Hippocampal formation (tissue), 2 donors: ENCODE data around the gene CRYL1.

ENCODE experiments used
- DNase-seq, 2 donors: peaks; one replicate each; lab custom pipeline; 2025; lab: John Stamatoyannopoulos, UW

CRYL1 gene, protein sequence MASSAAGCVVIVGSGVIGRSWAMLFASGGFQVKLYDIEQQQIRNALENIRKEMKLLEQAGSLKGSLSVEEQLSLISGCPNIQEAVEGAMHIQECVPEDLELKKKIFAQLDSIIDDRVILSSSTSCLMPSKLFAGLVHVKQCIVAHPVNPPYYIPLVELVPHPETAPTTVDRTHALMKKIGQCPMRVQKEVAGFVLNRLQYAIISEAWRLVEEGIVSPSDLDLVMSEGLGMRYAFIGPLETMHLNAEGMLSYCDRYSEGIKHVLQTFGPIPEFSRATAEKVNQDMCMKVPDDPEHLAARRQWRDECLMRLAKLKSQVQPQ

DNA sequence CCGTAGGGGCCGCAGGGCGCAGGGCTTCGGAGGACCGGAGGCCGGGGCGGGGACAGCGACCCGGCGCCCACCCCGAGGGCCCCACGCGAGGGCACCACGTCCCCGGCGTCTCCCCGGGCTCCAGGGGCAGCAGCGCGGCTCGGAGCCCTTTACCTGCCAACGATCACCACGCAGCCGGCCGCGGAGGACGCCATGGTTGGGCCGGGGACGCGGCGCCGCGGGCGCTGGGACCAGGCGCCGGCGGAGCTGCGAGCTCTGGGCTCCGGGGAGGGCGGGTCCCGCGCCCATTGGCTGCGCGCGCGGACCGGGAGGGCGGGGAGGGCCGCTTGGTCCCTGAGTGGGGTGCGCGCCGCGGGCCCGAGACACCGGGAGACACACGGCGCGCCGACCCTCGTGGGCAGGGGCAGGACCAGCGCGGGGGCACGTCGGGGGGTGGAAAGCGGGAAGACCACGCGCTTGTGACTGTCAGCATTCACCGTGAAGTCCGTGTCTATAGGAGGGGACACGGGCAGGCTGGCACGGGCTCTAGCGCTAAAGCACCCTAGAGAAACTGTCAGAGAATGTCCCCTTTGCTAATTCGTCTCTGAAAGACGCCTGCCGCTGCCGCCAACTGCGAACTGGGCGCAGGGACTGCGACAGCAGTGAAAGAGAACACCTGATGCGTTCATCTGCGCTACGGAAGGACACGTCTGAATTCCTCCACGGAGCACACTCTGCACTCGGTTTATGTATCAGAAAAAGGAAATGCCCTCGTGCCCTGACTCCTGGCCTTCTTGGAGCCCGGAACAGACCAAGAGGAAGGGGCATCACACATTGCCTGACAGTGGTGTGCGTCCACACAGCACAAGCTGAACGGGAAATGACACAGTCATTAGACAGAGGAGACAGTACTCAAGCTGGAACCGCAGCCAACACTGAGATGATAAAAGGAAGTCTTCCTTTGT, at the start of gene CRYL1:
CRYL1 (minus strand) TSS at position 257 of the 944 bp plus-strand sequence; CDS start at position 194, 63 bp downstream.
- DNase-seq, result peak; percentile 77 to 85

DNA sequence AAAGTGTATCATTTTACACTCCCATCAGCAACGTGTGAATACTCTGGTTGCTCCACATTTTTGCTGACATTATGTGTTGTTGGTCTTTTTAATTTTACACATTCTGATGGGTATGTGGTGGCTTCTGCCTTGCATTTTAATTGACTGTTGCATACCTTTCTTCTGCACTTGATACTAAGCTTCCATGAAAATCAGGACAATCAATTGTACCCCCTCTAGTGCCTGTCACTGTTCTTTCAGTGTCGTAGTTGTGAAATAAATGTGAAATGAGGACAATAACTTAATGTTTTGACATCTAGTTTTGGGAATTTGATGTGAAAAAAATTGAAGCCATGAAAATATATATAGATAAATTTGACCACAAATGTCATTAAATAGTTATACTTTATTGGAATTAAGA, 48.0 kb upstream of the CRYL1 start:
- DNase-seq, result no peak

DNA sequence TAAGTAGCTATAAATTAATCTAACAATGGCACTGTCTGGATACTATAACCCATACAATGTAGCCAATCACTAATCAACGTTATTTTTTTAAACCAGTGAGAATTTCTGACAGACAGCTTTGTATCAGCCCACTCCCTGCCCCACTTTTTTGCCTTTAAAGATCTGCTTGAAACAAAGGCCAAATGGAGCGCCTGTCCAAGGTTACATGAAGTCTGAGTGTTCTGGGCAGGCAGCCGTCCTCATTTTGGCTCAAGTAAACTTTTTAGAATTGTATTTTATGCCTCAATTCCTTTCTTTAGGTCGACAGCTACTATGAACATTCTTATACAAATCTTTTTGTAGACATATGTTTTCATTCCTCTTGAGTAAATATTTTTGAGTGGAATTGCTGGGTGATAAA, 47.5 kb upstream of the CRYL1 start:
- DNase-seq, result no peak

DNA sequence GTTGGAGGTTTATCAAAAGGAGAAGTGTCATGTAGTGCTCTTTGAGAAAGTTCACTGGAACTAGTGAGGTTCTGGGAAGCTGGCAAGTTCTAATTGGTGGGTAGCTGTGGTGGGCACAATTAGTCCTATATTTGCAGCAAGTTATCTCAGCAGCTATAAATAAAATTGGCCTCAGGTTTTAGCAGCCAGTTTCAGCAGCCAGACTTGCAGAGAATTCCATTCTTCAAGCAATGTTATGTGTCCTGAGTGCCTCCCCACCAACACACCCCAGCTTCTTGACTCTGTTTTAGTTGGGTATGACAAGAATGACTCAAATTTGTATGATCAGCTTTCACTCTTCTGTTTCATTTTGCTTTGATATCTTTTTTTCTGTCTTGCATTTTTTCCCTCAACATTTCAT, 46.0 kb upstream of the CRYL1 start:
- DNase-seq, result no peak

DNA sequence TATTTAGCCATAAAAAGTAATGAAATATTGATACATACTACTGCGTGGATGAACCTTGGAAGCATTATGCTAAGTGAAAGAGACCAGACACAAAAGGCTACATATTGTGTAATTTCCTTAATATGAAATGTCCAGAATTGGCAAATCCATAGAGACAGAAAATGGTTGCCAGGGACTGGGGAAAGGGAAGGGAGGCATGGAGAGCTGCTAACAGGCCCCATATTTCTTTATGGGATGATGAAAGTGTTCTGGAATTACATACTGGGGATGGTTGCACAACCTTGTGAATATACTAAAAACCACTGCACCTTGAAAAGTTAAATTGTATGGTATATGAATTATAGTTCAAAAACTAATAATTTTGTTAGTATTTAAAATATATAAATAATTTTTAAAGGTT, 44.9 kb upstream of the CRYL1 start:
- no peak for DNase-seq

DNA sequence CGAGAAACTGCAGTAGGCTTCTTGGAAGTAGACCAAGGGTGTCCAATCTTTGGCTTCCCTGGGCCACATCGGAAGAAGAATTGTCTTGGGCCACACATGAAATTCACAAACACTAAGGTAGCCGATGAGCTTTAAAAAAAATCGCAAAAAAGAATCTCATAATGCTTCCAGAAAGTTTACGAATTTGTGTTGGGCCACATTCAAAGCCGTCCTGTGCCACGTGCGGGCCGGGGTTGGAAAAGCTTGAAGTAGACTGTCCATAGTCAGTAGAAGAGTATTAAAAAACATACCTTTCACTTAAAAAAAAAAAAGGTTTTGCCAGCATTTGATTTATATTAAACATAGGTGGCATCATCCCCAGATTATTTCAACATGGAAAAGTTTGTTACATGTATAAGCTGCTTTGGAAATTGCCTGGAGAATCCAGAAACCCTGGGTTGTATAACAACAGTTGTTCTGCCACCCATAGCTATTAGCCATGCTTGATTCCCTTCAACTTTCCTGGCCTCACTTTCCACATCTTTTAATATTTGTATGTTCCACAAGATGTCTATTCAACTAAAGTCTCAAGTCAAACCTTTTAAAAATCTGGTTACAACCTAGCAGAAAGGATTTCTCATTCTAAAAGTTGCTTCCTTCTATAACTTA, 42.3 kb upstream of the CRYL1 start:
- DNase-seq, result no peak

DNA sequence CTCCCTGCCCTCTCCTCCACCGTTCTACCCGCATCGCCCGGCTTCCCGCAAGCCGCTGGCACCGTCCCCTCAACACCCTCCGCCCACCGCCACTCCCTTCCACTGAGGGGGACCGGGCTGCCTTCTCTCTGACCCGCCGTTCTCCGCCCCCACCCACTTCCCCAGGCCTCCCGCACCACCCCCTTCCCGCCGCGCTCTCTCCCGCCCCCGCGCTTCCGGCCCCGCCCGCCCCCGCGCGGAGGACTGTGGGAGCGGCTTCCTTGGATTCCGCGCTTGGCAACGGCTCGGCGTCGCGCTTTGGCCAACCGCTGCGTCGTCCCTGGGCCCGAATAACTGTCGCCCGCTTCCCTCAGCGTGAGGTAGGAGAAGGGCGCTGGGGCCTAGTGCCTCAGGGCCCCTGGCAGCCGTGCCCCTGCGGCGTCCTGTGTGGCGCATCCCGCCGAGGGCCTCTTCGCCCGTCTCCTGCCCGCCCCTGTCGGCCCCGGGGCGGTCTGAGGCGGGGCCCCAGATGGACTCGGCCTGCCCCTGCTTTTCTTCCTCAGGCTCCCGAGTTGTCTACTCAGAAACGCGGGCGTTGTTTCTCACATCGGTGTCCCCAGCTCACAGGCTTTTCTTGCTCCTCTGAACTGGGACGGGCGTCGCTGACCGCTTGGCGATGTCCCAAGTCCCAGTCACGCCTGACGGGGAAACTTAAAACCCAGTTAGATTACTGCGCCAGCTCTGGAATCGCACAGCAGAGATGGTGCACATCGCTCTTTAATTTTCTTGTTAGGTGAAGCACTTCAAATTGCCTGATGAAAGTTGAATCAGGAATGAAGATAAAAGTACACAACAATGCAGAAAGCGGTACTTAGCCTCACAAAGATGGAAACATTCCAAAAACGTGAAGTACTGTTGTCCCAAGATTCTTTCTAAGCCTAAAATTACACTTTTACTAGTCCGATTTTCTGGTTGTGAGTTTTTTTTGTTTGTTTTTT, 41.5 kb upstream of the CRYL1 start, which contains the start of gene IFT88:
IFT88 (plus strand) TSS at position 260 of the 977 bp plus-strand sequence. CDS start 7,229 bp downstream, outside the sequence.
- DNase-seq, result peak; percentile 88 to 93

DNA sequence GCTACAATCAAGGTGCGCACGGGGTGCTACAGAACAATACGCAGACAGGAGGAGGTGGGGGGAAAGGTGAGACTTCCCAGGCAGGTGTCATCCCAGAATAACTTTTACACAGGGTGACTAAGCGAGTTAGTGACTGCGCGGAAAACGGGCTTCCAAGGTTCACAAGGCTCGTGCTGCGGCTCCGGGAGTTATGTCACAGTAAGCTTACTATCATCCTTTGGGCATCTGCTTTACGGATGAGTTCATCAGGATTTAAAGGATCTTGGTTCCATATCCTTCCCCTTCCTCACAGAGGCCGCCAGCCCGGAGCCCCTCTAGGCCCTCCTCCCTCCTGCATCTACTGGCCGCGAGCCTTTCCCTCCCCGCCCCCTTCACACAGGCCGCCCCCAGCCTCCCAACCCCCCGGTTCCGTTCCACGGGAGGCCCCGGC, 40.8 kb upstream of the CRYL1 start:
- DNase-seq, result peak in 1 of 2 donors; percentile 48

DNA sequence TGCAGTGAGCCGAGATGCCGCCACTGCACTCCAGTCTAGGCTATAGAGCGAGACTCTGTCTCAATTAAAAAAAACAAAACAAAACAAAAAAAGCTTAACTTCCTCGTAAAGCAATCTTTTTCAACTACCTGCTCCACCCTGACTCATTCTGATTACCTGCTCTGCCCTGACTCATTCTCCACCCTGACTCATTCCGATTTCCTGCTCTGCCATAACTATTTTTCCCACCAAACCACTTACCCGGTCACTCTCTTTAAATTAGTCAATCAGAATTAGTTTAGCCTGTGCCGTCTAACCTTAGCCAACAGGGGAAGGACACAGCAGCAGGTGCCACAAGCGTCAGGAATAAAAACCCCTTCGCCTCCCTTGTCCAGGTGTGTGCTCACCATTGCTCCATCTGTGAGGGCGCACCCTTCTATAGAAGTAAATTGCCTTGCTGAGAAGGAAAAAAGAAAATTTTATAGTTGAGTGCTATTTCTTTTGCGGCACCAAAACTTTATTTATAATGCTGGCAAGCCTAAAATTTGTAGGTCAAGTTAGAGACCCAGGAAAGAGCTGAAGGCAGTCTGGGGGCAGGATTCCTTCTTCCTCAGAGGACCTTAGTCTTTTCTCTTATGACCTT, 39.6 kb upstream of the CRYL1 start:
- DNase-seq, result no peak

DNA sequence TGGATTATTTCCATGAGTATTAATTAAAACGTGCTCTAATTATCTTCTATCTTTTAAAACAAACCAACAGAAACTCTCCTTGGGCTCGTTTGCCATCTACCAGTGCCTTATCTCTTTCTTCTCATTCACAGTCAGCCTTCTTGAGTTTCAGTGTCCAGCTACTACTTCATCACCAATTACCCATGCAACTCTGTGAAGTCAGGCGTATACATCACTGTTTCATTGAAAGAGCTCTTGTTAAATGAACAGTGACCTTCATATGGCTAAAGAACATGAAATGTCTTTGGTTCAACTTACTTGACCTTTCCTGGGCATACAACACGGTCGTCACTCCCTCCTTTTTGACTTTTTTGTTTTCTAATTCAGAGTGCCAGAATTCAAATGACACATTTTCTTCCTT, 36.1 kb upstream of the CRYL1 start:
- no peak for DNase-seq

DNA sequence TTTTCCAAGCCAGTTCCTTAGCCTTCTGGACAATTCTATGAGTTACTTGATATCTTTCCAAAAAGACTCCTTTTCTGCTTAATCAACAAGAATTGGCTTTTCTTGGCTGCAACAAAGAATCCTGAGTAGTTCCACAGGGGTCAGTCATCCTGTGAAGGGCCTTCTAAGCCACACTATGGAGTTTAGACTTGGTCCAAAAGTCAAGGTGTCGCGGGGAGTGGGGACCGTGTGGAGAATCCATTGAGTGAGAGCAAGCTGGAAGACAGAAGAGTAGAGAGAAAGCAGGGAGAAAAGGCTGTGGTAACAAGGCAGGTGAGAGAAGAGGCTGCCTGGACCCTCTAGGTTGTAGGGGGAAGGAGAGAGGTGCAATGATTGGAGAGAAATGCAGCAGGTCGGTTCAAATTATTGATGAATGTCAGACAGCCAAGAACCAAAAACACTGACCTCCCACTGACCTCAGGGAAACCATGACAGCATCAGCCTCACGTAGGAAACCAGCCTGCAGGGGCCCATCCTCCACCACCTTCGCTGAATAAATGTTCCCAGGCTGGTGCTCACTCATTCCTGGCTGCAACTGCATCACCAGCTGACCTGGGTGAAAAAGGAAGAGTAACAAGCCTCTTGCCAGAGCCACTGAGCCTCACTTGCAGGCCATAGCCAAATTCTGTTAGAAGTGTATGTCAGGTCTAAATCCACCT, 34.2 kb upstream of the CRYL1 start:
- DNase-seq, result no peak

DNA sequence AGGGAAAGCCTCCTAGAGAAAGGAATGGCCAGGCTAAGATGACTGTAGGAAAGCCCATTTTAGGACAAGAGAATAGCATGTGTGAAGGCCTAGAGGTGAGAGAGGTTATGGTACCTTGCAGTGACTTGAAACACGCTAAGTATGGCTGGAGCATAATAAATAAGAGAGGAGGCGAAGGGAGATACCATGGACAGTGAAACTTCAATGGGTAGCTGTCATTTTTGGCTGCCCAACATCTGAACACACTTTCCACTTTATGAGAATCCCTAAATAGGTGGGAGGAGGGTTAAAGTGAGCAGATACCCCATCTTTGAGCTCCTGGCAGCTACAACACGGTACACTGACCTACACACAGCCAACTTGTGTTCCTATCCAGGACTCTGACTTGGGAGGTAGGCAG, 33.3 kb upstream of the CRYL1 start:
- DNase-seq, result no peak

DNA sequence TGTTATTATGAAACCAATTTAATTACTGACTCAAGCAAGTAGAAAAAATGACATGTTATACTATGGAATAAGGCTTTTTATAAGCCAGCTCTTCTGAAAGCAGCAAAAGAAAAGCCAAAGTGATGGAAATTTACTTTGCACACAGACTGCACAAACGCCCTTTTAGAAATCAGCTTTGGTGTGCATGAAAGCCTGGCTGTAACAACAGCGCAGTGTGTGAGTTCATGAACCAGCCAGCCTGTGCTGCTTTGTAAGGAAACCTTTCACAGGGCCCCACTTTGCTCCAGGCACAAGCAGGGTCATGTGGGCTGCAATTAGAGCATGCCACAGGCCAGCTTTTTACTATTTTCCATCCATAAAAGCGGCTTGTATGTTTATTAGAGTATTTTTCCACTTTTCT, 27.7 kb upstream of the CRYL1 start:
- DNase-seq, result peak; percentile 84 to 92

DNA sequence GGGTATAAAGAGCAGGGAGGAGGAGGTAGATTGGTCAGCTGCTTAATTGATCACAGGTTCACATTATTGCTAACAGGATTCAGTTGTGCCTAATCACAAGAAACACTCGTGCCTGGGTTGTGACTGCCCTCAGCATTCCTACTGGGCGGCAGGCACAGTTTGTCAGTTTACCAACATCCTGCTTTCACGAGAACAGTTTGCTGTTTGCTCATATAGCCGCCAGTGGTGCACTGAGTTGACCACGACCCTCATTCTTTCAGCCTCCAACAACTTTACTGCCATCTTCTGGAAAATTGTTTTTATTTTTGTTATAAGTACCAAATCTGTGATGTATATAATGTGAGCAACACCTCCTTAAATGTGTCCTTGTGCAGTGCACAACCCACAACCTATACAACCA, 25.1 kb upstream of the CRYL1 start:
- peak in 1 of 2 donors; percentile 62 for DNase-seq

DNA sequence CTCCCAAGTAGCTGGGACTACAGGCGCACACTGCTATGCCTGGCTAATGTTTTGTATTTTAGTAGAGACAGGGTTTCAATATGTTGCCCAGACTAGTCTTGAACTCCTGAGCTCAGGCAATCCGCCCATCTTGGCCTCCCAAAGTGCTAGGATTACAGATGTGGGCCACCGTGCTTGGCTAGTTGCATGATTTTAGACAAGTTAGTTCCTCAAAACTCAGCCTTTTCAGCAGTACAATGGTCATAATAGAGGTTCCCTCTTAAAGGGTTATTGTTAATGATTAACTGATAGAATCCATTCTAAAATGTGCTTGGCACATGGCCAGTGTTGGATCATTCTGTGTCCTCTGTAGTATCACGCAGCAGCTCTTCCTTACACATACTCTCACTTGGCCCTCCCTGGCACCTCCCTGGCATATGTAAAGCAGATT, 21.8 kb upstream of the CRYL1 start:
- DNase-seq, result no peak

DNA sequence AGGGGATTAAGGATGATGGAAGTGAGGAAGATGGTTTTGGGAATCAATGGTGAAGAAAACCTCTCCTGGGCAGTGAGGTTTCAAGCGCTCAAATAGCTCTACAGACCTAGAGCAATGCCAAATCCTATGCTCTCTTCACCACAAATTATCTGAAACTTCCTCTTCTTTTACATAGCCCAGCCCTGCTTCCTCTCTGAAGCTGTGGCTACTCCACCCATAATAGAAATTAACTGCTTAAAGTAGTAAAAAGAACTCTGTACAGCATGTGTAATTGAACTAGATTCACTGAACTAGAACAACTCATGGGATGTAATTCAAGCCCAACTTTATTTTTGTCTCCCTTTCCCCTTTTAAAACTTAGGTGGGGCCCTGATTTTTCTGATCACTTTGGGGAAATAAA, 20.9 kb upstream of the CRYL1 start:
- DNase-seq, result no peak

DNA sequence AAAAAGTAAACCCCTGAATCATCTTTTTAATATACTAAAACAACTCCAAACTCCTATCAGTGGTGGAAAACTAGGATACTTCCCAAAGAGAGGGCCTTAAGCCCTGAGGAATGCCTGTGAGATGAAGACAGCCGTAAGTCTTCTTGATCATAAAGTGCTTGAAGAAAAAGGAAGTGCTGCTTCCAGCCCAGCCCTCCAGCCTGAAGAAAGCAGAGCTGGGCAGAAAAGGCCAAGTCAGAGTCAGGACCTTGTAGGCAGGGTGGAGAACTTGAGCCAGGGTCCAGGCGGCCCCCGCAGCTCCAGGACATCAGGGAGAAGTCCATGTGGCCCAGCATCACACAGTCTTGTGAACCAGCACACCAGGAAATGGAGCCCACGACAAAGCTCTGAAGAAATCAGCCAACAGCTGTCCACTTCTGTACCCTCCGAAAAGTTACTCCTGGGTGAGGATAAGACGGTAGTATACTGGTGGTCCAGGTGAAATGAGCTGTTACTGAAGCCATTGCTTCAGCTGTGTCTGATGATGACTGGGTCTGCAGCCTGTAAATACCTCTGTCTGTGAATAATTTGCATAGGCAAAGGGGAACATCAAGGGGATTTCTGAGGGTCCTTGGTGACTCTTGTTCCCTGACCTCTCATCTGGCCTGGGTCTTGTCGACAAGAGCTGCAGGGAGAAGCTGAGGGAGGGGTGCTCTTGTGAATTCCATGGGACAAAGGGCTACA, 18.7 kb upstream of the CRYL1 start:
- DNase-seq, result no peak

DNA sequence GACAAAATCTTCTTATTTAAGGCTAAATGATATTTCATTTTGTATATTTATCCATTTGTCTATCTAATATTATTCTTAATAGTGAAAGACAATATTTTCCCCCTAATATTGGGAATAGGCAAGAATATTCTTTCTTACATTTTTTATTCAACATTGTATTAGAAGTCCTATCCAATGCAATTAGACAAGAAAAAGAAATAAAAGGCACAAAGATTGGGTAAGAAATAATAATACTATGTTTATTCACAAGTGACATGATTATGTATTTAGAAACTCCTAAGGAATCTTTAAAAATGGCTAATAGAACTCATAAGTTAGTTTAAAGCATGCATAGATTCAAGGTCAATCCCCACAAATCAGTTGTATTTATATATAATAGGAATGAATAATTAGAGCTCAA, 11.3 kb upstream of the CRYL1 start:
- DNase-seq, result no peak

DNA sequence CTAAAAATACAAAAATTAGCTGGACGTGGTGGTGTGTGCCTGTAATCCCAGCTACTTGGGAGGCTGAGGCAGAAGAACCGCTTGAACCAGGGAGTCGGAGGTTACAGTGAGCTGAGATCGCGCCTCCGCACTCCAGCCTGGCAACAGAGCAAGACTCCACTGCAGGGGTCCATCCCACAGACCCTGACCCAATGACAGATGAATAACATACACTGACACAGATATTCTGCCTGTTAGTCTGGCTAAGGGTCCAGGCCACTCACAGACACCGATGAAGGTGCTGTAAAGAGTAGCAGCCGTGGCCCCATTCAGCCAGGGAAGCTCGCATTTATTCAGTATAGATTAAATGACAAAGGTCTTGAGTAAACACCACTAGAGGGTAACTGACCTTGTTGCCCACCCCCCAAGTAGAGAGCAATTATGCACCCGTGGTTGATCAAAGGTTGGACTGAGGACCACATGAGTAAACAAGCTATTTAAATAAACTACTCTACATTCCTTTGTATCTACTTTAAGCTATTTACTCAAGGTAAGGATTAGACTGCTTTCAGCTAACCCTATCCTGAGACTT, 8.5 kb upstream of the CRYL1 start:
- DNase-seq, result no peak
